Mesothelial cell of epicardium (in vitro differentiated cells): ENCODE data around the gene PTK6. TPM values are rescaled to one million over a fixed set of nuclear protein-coding genes. Genes with fewer than 3 reads are reported as not detected.

ENCODE experiments used
- DNase-seq, 2 experiments: peaks; one replicate each; pipeline ENCODE4 v3.0.0; 2021; ENCODE audit warnings: low spot score in 2 of 2; ENCODE audit not compliant: unreplicated experiment in 2 of 2
- H3K27ac Mint-ChIP-seq: 2 replicates; pipeline ENCODE4 v1.8.0; 2021; ENCODE audit warnings: mixed read lengths
- H3K27me3 Mint-ChIP-seq: 2 replicates; pipeline ENCODE4 v1.8.0; 2021; ENCODE audit warnings: low read depth, mixed read lengths
- H3K36me3 Mint-ChIP-seq: 2 replicates; pipeline ENCODE4 v1.8.0; 2021; ENCODE audit warnings: mixed read lengths
- H3K4me1 Mint-ChIP-seq: 2 replicates; pipeline ENCODE4 v1.8.0; 2021; ENCODE audit warnings: mixed read lengths
- H3K4me3 Mint-ChIP-seq: 2 replicates; pipeline ENCODE4 v1.8.0; 2021; ENCODE audit warnings: mild to moderate bottlenecking, moderate library complexity, mixed read lengths
- H3K9me3 Mint-ChIP-seq: 2 replicates; pipeline ENCODE4 v1.8.0; 2021; ENCODE audit warnings: mixed read lengths
- CTCF ChIP-seq: fragments of 200-600 bp; sonication (generic); IDR thresholded peaks from one replicate; pipeline ENCODE4 v1.5.0; 2021; ENCODE audit warnings: antibody characterized with exemption; ENCODE audit not compliant: unreplicated experiment
- total RNA-seq: library from RNA; stranded (reverse); gene quantifications from 3 replicates; pipeline ENCODE4 v1.2.1, GENCODE V29; 2021

Gene PTK6
- total RNA-seq, 1 donor from 2014 or later = 0.11 TPM

DNA sequence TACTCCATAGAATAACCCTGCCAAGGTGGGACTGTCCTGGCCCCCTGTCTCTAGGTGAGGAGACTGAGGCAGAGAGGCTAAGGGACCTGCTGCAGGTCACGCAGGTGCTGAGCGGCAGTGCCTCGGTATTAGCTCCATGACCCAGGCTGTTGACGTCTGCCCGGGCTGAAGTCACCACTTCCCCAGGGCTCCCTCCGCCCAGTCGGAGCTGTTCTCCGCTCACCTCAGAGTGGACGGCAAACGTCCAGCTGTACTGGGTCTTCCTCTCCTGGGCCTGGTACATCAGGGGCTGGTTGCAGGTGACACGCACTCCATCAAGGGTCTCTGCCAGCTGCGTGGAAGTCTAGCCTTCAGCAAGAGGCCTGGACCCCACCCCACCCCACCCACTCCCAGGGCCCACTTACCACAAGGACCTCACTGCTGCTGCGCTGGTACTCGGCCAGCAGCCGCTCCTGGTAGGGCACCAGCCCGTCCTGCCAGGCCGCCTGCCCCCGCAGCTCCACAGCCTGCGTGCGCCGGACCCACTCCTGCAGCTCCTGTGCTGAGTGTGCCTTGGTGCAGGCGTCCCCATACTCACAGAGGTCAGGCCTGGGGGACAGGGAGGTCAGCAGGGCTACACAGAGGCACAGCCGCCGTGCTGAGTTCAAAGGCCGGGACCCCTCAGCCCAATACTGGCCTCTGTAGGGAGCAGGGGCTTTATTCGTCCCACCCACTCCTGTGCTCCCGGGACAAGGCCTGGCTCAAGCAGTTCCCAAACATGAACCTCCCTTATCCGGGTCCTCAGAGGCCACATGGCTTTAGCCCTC is 33.3 kb upstream of the PTK6 start:
- H3K9me3 Mint-ChIP-seq = no peaks in the 10 kb centered on the region
- no peaks in the 10 kb centered on the region for H3K27me3 Mint-ChIP-seq
- H3K4me3 Mint-ChIP-seq = no peak overlapping the region
- no peaks in the 10 kb centered on the region for H3K4me1 Mint-ChIP-seq
- no peaks in the 10 kb centered on the region for H3K36me3 Mint-ChIP-seq
- no peak for DNase-seq
- H3K27ac Mint-ChIP-seq = no peak overlapping the region
- no peak for TF ChIP-seq CTCF

DNA sequence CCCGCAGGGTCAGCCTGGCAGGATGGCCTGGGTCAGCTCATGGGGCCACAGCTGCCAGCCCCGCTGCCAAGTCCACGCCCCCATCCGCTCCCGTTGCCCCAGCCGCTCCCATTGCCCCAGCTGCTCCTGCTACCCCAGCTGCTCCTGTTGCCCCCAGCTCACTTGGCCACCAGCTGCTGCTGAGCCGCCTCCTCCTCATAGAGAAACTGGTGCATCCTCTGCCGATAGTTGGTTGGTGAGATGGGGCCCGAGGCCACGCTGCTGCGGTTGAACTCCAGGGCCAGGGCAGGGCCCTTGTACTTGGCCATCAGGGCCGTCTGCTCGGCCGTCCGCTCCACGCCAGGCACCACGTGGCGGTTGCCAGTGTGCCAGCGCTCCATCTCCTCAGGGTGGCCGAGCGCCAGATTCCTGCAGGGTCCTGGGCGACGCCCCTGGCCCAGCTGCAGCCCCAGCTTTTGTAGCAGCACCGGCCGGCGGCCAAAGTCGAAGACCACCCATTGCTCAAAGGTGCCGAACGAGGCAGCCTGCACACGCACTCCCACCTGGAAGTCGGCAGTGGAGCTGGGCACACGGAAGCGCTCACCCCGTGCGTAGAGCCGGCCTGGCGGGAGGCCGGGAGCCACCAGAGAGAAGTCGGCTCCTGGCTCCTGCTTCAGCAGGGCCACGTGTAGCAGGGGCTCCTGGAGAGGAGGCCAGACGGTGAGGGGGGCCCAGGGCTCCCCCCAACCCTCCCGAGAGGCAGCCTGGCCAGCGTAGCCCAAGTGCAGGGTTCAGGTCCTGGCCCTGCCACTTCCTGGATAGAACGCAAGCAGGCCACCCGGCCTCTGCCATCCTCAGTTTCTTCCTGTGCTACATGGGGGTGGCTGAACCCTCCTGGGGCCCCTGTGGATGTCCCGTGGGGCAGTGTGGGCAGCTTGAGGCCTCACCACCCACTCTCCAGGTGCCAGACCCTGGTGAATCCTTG is 32.1 kb upstream of the PTK6 start:
- Mint-ChIP-seq H3K4me1 (no peaks in the 10 kb centered on the region), H3K4me3 (no peak overlapping the region), H3K27me3 (no peaks in the 10 kb centered on the region), H3K36me3 (no peaks in the 10 kb centered on the region), H3K27ac (no peak overlapping the region), H3K9me3 (no peaks in the 10 kb centered on the region)
- TF ChIP-seq CTCF = no peak
- DNase-seq = no peak

- DNase-seq = no peak
- Mint-ChIP-seq H3K9me3 (no peaks in the 10 kb centered on the region), H3K36me3 (no peaks in the 10 kb centered on the region), H3K4me3 (no peak overlapping the region), H3K27me3 (no peaks in the 10 kb centered on the region), H3K27ac (no peak overlapping the region), H3K4me1 (no peaks in the 10 kb centered on the region)
- TF ChIP-seq CTCF = no peak
Measured at GRCh38 chr20:63568170-63568981, 31.2 kb upstream of the PTK6 start.

DNA sequence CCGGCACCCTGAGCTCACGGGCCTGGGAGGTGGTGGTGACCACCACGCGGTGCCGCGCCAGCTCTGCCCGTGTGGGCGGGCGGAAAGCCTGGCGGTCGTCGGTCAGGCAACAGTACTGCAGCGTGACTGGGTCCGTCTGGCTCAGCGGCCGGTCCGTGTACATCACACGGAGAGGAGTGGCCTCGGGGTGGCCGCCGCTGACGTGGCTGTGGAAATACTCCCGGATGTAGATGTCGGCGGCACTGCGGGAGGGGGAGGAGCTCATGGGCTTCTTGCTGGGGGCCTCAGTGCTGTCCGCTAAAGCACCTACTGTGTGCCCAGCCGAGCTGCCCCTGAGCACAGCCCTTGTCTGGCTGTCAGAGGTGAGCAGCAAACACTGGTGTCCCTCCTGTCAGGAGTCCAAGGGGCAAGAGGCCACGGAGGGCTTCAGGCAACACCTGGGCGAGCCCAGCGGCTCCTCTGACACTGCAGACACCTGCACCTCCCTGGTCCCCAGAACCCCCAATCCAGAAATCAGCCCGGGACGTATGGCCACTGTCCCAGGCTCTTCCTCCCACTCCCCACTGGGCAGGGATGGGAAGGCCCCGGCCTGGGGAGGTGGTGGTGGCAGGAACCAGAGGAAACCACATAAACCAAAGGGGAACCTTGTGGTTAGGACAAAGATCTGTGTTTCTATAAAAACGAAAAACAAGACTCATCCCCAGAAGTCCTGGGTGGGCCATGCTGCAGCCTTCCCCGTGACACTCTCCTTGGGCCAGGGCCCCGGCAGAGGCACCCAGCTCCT is 30.4 kb upstream of the PTK6 start:
- no peaks in the 10 kb centered on the region for H3K36me3 Mint-ChIP-seq

More for the DNA sequence above, 30.4 kb upstream of the PTK6 start:
- DNase-seq = no peak
- TF ChIP-seq CTCF = no peak
- H3K4me3 Mint-ChIP-seq = no peak overlapping the region
- no peaks in the 10 kb centered on the region for H3K27me3 Mint-ChIP-seq
- H3K27ac Mint-ChIP-seq = no peak overlapping the region
- H3K4me1 Mint-ChIP-seq = no peaks in the 10 kb centered on the region
- no peaks in the 10 kb centered on the region for H3K9me3 Mint-ChIP-seq
